ENCODE data around the gene CHMP2A.
"Not testable (repeated sequence)": the region's sequence is repeated elsewhere in the genome, so short reads cannot be mapped to it uniquely, and the experiment has no call there.

The CHMP2A gene

DNA sequence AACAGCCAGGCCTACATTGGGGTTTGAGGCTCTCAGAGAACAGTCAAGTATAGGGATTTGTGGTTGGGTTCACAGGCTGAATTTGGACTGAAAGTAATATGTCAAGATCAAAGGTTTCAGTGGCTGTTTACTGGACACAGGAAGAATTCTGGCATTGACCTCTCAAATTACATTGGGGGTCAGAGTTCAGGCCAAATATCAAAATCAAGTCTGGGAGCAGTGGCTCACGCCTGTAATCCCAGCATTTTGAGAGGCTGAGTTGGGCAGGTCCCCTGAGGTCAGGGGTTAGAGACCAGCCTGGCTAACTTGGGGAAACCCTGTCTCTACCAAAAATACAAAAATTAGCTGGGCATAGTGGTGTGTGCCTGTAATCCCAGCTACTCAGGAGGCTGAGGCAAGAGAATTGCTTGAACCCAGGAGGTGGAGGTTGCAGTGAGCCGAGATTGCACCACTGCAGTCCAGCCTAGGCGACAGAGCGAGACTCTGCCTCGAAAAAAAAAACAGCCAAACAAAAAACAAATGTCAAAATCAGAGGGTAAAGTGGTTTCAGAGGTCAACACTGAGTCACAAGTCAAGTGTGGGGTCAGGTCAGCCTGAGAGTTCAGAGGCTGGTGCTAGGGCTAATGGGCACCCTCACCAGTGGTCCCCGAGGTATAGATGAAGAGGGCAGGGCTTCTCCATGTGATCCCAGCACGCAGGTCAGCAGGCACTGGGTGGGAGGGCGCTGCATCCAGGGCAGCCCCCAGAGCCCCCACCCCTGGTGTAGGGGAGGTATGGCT, 44.6 kb downstream of the CHMP2A start:
- DNase-seq, result no peak

DNA sequence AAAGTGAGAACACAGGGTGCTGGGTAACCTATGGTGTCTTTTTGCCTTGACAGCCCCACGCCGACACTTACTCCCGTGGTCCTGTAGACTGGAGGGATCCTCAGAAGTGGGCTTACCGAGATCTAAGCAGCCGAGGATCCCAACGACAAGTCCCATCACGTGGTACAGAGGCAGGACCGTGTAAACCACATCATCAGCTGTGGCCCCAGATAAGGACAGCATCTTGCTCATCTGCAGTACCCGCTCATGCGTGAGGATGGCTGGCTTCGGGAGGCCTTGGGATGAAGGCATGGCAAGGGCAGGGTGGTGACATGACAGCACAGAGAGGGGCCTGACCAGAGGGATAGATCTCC, 45.2 kb downstream of the CHMP2A start:
- no peak for DNase-seq

DNA sequence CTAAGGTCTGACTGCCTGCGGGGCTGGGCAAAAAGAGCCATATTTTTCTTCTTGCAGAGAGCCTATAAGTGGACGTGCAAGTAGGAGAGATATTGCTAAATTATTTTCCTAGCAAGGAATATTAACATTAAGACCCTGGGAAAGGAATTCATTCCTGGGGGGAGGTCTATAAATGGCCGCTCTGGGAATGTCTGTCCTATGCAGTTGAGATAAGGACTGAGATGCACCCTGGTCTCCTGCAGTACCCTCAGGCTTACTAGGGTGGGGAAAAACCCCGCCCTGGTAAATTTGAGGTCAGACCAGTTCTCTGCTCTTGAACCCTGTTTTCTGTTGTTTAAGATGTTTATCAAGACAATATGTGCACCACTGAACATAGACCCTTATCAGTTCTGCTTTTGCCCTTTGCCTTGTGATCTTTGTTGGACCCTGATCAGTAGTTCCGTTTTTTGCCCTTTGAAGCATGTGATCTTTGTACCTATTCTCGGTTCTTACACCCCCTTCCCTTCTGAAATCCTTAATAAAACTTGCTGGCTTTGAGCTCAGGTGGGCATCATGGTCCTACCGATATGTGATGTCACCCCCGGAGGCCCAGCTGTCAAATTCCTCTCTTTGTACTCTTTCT, 47.2 kb downstream of the CHMP2A start:
- not testable (repeated sequence) for DNase-seq
